ENCODE data around the gene TAPBP. TPM values are rescaled to one million over a fixed set of nuclear protein-coding genes. Genes with fewer than 3 reads are reported as not detected.
"Not testable (repeated sequence)": the region's sequence is repeated elsewhere in the genome, so short reads cannot be mapped to it uniquely, and the experiment has no call there.

TAPBP gene
- polyA plus RNA-seq, 2 of the 4 experiments (the other 2 are of a cell fraction), result 16.8 to 37.5 TPM

GRCh38 chr6:33344701-33345697 is 31.1 kb upstream of the TAPBP start:
- no peak overlapping the region for H3K27ac ChIP-seq
- no peak for FAIRE-seq
- H3K4me2 ChIP-seq, result peak overlapping the region; percentile 65
- no peak overlapping the region for H3K4me3 ChIP-seq
- peak; percentile 32 to 38; a peak in 2 of 5 replicates for TF ChIP-seq RAD21 (conservative IDR thresholded peaks at IDR 0.05 in 1 of 2, IDR thresholded peaks at IDR 0.05 in 1 of 2)
- peak; percentile 25; the same call in 2 of the 3 replicates for TF ChIP-seq SMC3 (IDR thresholded peaks at IDR 0.05)
- TF ChIP-seq EHF (CRISPR knock-in tag; IDR thresholded peaks at IDR 0.05), result no peak
- peak; percentile 40 for TF ChIP-seq CTCF (IDR thresholded peaks at IDR 0.05)
- peak; percentile 35 to 73 for DNase-seq (ENCODE audit: low read depth in 1 of 2, low spot score in 1 of 2)
- ChIA-PET CTCF (interaction anchor here (0.6 to 2.9 kb wide), 16 partner anchors 9 to 792 kb away, joined by 3 to 24 read pairs (median 6); no protein-coding TSS in a partner anchor), POLR2A (no interaction called here)
- WGBS (ENCODE audit: missing lambda C conversion rate), result 31% methylated on average over 18 of the region's 22 CpGs
- ATAC-seq, result peak; percentile 47 to 67; a peak in 4 of 6 replicates
- no peaks in the 10 kb centered on the region for H3K4me1 ChIP-seq
- no peaks in the 10 kb centered on the region for H3K9me3 ChIP-seq

- ChIA-PET POLR2A (no interaction called here), CTCF (interaction anchor here (0.6 to 2.9 kb wide), 12 partner anchors 9 to 438 kb away, joined by 3 to 24 read pairs (median 8); no protein-coding TSS in a partner anchor)
- H3K27ac ChIP-seq, result no peak overlapping the region
- H3K9me3 ChIP-seq, result no peaks in the 10 kb centered on the region
- H3K4me2 ChIP-seq, result no peak overlapping the region
- FAIRE-seq (no peak), ATAC-seq (no peak), DNase-seq (ENCODE audit: low read depth in 1 of 2, low spot score in 1 of 2) (no peak)
- WGBS (ENCODE audit: missing lambda C conversion rate), result 66% methylated on average over 6 of the region's 6 CpGs
- TF ChIP-seq ATOH8 (CRISPR knock-in tag; IDR thresholded peaks at IDR 0.05; ENCODE audit: low read depth) (no peak), POLR2A (IDR thresholded peaks at IDR 0.05; ENCODE audit: low read length) (no peak), CHD2 (IDR thresholded peaks at IDR 0.05; ENCODE audit: low read length, partially characterized antibody) (no peak), ZFP36 (IDR thresholded peaks at IDR 0.05; ENCODE audit: borderline replicate concordance, partially characterized antibody) (no peak), RAD21 (conservative IDR thresholded peaks at IDR 0.05 in 1 of 2, IDR thresholded peaks at IDR 0.05 in 1 of 2) (no peak), PBX3 (IDR thresholded peaks at IDR 0.05) (no peak), KDM5A (IDR thresholded peaks at IDR 0.05) (no peak), JUNB (IDR thresholded peaks at IDR 0.05) (no peak), EP300 (IDR thresholded peaks at IDR 0.05) (no peak), FOSL2 (IDR thresholded peaks at IDR 0.05) (no peak), FOSL2 (CRISPR knock-in tag; IDR thresholded peaks at IDR 0.05) (no peak), USF2 (IDR thresholded peaks at IDR 0.05) (no peak), KDM1A (IDR thresholded peaks at IDR 0.05; ENCODE audit: low read depth) (no peak), FOXS1 (CRISPR knock-in tag; IDR thresholded peaks at IDR 0.05) (no peak), CBX2 (IDR thresholded peaks at IDR 0.05; ENCODE audit: borderline replicate concordance, low read depth) (no peak), MAZ (IDR thresholded peaks at IDR 0.05; ENCODE audit: borderline replicate concordance, low read depth, low read length) (no peak)
- H3K4me1 ChIP-seq, result no peaks in the 10 kb centered on the region
- H3K4me3 ChIP-seq, result no peak overlapping the region
These were observed 30.2 kb upstream of the TAPBP start for GRCh38 chr6:33343953-33344611.

GRCh38 chr6:33343606-33343952 is 29.7 kb upstream of the TAPBP start:
- WGBS (ENCODE audit: missing lambda C conversion rate), result 94% methylated on average over 7 of the region's 7 CpGs
- H3K9me3 ChIP-seq; POLR2A ChIA-PET; H3K4me3 ChIP-seq; FAIRE-seq; H3K4me1 ChIP-seq; H3K4me2 ChIP-seq; ATAC-seq; DNase-seq (ENCODE audit: low read depth in 1 of 2, low spot score in 1 of 2); H3K27ac ChIP-seq: not testable (repeated sequence)
- CTCF ChIA-PET, result interaction anchor here (0.6 to 2.9 kb wide), 6 partner anchors 9 to 93 kb away, joined by 4 to 24 read pairs (median 8); no protein-coding TSS in a partner anchor
